NCI-H2227 (cell line): Measurements from ENCODE around the gene CMC2.

Experiments used
- DNase-seq: peaks from one replicate; lab custom pipeline; 2025; ENCODE audit not compliant: unreplicated experiment; lab: John Stamatoyannopoulos, UW

The CMC2 gene

DNA sequence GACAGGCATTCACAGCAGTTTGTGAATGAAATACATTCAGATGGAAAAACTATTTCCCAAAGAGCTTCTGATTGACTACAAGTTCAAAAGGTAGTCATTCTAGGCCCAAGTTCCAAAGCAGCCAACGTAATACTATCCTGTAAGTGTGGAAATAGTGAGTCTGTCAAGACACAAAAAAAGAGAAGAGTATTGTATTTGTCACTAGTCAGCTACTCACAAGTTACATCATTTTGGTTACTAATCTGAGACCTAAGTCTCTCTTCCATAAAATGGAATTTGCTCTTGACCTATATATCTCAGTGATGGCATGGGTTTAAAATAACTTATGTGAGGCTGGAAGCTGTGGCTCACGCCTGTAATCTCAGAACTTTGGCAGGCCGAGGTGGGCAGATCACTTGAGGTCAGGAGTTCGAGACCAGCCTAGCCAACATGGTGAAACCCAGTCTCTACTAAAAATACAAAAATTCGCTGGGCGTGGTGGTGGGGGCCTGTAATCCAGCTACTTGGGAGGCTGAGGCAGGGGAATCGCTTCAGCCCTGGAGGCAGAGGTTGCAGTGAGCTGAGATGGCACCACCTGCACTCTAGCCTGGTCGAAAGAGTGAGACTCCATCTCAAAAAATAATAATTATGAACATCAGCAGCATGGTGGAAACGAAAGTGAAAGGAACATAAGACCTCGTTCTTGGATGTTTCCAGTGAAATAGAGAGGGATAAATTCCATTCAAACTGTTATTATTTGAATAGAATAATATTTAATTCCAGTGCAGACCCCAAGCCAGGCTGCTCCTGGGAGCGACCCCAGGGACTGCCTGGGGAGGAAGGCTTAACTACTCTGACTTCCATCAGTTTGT is 2.9 kb downstream of the CMC2 start:
- DNase-seq: no peak

DNA sequence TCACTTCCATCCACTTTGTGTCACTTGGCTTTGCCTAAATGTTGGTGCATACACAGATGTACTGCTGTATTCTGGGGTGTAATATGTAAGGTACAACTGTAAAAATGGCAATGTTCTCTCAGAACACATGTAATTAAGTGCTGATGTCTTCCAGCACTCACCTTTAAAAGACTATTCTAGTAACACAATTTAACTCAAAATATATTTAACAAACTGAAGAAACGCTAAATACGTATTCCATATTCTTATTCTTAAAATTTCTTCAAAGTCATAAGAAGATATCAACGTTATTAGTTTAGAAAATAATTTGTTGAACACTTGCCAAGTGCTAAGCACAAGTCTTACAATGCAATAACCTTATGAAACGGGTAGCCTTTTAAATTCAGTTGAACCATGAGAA is 3.6 kb downstream of the CMC2 start:
- no peak for DNase-seq

DNA sequence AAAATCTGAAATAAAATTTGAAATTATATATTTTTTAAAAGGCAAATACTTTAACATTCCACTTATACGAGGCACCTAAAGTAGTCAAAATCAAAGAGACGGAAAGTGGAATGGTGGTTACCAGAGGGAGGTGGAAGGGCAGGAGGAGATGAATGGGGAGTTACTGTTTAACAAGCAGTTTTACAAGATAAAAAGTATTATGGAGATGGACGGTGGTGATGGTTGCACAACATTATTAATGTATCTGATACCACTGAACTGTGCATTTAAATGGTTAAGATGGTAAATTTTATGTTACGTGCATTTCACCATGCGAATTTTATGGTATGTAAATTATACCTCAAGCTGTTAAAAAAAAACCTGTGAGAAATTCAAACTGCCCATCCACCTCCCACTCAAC is 5.4 kb downstream of the CMC2 start:
- DNase-seq: no peak

DNA sequence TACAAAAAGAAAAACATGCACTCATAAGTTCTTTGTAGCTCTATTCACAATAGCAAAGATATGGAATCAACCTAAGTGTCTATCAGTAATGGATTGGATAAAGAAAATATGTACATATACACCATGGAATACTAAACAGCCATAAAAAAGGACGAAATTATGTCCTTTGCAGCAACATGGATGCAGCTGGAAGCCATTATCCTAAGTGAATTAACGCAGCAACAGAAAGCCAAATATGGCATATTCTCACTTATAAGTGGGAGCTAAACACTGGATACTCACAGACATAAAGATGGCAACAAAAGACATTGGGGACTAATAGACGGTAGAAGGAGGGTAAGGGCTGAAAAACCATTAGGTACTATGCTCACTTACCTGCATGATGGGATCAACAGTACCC is 5.8 kb downstream of the CMC2 start:
- no peak for DNase-seq

DNA sequence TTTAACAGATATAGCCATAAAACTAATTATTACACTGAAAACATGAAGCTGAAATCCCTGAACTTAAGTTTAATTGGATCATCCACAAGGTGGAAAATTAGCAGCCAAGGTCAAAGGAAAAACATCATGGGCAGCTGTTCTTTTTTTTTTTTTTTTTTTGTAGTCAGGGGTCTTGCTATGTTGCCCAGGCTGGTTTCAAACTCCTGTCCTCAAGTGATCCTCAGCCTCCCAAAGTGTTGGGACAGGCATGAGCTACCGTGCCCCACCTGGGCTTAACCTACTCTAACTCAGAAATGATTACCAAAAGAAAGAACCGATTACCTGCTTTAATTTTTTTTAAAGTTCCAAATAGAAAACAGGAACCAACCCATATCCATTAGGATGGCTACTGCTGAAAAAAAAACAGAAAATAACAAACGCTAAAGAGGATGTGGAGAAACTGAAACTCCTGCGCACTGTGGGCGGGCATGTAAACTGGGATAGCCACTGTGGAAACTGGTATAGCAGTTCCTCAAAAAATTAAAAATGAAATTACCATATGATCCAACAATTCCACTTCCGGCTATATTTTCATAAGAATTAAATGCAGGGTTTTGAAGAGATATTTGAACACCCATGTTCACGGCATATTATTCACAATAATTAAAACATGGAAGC is 8.6 kb downstream of the CMC2 start:
- DNase-seq: no peak

DNA sequence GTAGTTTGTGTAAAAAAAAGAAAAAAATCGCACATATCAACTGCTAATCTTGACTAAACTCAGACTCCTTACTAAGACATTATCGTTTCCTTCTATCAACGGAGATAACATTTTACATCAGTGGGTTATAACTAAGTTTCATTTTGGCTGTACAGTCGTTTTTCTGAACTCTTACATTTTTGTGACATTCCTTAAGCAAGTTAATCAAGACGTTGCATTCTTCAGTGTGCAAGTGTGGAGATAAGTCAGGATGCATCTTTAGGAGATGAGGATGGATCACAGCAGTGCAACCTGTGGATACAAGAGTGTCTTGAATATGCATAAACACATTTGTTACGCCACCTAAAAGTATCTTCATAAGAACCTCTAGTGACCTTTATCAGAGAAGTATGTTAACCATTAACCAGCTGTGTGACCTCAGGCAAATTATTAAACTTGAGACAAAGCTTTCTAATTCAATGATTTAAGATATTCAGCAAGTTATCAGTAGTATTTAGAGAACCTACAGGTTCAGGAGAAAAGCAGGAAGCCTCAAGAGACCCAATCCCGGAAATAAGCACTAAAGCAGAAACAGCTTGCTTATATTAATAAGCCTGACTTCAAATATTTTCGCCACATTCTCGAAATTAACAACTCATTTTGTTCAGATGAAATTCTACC is 9.4 kb downstream of the CMC2 start:
- no peak for DNase-seq

DNA sequence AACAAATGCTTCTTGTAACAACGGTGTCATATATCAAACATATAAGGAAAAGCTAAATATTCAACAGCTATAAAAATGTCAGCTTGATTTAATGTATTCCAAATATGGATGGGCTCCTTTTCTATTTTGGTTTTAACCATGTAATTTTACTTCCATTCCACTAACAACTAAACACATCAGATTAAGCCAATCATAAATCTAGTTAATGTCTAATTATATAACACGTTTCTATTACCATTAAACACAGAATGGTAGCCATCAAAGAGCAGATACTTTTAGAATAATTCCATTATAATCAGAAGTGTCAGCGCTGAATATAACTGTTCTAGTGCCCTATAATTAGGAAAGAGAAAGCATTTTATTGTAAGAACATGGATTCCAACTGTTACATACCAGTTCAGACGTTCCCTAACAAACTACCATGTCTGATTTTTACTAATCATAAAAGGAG is 10.0 kb downstream of the CMC2 start:
- no peak for DNase-seq

DNA sequence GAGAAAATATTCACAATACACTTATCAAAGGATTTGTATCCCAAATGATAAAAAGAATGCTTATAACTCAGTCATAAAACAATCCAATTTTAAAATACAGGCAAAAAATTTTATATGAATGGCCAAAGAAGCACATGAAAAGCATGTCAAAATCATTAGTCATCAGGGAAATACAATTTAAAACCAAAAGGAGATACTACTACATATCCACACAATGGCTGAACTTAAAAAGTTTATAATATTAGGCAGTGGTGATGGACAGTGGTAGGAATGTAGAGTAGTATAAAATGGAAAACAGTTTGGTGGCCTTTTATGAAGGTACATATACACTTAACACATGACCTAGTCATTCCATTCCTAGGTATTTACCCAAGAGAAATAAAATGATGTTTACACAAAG is 12.2 kb downstream of the CMC2 start:
- no peak for DNase-seq

DNA sequence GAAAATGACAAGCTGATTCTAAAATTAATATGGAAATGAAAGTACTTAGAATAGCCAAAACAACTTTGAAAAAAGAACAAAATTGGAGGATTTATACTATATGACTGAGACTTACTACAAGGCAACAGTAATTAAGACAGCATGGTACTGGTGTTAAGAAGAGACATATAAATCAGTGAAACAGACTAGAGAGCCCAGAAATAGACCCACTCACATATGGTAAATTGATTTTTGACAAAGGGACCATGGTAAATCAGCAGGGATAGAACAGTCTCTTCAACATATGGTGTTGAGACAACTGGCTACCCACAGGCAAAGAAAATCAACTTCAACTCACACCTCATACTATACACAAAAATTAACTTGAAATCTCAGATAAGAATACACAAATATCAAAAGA is 12.9 kb downstream of the CMC2 start:
- DNase-seq: no peak

DNA sequence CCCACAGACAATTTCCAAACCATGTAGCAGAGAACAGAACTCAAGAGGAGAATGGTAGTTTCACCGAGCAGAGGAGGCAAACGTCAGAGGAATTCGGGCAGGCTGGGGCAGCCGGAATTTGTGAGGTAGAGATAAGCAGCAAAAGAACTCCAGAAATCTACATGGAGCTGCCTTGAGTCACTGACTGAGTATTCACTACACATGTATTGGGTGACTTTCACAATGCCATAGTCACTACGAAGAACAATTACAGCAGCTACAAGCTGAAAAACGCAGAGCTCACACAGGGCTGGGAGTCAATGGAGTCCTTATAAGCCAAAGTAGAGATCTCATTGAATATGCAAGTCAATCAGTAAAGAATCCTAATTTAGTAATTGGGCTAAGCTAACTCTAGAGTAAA is 13.4 kb downstream of the CMC2 start:
- no peak for DNase-seq

DNA sequence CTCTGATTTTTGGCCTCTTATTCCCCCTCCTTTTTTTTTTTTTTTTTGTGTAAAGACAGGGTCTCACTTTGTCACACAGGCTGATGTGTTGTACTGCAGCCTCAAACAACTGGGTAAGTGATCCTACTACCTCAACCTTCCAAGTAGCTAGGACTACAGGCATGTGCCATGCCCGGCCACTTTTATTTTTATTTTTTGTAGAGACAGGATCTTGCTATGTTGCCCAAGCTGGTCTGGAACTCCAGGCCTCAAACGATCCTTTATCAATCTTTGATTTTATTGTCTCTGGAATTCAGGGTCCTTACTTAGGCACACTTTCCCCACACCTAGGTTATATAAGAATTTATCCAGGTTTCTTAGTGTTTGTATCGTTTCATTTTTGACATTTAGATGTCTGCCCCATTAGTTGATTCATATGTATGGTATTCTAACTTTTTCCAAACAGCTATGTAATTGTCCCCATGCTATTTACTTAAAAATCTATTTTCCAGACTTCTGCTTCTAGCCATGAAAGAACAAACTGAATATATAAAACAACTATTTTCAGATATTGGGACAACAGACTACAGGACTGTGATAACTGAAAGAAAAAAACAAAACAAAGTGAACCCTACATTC is 13.9 kb downstream of the CMC2 start:
- DNase-seq: no peak

DNA sequence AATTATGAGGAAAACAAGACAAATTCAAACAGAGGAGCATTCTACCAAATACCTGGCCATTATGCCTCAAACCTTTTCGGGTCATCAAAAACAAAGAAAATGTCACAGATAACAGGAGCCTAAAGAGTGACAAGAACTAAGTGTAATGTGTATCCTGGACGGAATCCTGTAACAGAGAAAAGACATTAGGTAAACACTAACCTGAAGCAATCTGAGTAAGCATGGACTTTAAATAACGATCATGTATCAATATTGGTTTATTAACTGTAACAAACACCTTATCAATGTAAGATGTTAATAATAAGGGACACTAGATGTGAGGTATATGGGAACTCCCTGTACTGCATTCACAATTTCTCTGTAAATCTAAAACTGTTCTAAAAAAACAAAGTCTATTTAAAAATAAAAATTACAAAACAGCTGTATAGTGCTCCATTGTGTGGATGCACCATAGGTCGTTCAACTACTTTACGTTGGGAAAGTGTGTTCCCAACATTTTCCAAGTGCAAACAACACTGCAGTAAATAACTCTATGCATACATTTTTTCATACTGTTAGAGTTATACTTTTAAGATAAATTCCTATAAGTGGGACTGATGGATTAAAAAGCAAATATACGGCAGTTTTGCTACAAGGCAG is 14.8 kb downstream of the CMC2 start:
- DNase-seq: no peak

DNA sequence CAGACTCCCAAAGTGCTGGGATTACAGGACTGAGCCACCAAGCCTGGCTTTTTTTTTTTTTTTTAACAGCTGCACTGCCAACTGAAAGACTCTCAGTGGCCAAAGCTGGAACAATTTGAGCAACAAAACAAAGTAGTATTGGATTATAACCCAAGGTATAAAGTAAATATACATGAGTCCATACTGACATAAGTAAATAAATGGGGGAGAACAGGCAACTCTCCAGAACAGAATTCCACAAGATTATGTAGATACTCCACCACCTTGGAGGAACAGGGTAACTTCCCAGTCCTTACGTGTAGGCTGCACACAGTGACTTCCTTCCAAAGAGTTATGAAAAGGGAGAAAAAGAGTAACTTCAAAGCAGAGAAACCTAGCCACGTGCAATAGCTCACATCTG is 15.7 kb downstream of the CMC2 start:
- DNase-seq: no peak

DNA sequence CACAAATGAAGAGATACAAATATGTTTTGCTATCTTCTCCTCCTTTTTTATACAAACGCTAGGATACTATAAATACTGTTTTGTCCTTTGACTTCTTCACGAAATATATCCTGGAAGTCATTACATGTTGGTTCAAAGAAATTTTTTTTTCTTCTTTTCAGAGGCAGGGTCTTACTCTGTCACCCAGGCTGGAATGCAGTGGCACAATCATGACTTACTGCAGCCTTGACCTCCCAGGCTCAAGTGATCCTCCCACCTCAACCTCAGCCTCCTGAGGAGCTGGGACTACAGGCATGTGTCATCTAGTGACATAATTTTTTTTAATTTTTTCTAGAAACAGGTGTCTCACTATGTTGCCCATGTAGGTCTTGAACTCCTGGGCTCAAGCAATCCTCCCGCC is 16.1 kb downstream of the CMC2 start:
- DNase-seq: no peak

DNA sequence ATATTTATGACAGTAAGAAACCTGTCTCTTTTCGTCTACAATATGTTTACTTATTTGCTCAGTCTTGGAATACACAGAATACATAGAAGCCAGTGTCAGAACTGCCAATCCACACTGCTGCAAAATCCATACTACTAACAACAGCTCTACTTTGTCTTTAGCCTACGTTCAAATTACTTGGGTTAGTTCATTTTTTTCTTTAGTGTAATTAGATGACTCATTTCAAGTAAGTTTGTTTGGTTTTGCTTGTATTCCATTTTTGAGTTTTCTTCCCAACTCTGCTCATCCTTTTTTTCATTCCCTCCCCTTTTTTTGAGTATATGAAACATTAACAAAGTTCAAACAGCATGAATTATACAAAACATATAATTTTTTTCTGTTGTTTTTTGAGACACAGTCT is 16.9 kb downstream of the CMC2 start:
- no peak for DNase-seq

DNA sequence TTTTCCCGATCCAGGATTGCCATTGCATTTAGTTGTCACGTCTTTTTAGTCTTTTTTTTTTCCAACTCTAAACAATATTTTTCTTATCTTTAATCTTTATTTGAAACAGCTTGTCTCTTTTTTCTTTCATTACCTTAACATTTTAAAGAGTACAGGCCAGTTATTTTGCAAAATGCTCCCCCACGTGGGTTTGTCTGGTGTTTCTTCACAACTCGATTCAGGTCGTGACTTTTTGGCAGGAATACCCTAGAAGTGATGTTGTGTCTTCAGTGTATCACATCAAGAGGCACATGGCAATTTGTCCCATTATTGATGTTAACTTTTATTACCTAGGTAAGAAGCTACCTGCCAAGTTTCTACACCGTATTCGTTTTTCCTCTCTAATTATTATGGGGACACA is 17.9 kb downstream of the CMC2 start:
- no peak for DNase-seq

DNA sequence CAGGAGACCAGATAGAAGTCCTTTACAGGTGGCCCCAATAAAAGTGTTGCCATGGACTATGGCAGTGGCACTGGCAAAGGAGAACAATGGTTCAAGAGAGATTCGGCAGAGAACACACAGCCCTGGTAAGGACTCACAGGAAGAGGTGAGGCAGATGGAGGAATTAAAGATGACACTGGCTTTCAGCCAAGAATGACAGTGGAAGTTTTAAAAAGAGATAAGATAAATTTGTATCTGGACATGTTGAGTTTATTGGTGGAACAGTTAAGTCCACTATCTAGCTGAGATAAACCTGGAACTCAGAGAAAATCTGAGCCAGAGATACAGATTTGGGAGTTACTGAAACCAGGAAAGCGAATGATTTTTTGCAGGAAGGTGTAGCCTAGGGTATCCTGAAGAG is 20.1 kb downstream of the CMC2 start:
- no peak for DNase-seq

DNA sequence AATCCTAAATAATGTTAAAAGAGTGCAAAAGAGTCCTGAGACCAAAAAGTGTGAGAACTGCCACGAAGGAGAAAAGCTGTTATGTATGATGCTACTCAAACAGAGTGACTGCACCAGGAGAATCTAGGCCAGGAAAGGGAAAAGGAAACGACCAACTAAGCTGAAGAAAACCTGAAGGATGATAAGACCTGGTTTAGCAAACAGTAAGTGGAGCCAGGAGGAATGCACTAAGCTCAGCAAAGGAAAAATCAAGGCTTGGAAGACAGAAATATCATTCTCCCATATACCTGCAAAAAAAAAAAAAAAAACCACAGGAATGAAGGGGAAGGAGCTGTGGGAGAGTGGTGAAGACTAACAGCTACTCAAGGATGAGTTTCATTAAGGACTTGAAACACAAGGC is 21.1 kb downstream of the CMC2 start:
- no peak for DNase-seq

DNA sequence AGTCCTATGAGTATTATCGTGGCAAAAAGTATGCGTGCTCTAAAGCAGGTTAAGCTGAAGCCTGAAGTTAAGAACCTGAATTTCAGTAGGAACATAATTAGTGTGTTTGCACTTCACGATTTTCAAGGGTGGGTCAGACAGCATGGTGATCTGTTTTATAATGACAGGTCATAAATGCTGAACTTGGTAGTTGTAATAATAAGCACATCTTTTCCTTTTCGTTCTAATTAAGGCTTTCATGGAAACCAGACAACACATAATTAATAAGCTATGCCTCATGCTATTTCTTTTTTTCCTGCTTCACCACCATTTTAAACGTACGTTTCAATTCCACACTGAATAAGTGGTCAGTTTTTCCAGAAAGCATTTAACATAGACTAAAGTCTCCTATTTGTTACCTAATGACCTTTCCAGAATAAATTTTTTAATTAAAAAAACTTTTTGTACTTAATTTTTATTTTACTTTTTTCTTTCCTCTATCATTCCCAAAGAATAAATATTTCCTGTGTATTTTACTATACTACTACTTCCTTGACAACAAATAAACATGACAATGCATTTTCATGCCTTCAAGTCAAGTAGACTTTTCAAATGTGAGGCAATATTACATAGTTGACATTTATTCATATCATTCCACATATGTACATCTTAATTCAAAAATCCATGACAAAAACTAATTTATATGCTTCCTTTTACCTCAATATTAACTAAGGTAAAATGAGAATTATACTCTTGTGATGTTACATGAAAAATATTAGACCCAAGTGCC is 22.4 kb downstream of the CMC2 start:
- no peak for DNase-seq

DNA sequence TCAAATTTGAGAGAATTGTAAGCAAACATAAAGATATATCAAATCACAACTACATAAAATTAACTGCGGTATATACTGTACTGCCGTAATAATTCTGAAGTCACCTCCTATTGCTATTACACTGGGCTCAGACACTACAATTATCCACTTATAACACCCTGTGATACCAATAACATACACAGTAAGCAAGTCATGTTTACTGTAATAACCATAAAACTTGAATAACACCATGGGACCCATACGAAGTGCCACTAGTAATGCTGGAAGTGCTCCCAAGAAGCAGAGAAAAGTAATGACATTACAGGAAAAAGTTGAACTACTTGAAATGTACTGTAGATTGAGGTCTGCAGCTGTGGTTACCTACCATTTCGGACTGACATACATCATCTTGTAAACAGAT is 24.0 kb downstream of the CMC2 start:
- no peak for DNase-seq

DNA sequence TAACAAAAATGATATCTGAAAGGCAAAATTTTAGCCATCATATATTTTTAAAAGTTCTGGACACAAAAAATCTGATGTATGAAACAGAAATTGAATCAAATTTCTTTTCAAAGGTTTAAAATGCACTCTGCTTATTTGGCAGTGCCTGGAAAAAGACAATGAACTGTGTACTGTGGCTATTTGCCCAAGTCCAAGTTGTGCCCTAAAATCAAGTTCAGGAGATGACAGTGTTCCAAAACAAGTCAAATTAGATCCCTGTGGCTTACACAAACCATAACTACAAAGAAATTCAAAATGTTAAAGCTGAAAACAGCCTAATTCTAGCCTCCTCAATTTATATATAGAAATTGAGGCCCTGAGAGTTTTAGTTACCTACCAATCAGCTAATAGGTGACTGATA is 25.6 kb downstream of the CMC2 start:
- DNase-seq: no peak
